ENCODE data around the gene IQCH.

The IQCH gene

DNA sequence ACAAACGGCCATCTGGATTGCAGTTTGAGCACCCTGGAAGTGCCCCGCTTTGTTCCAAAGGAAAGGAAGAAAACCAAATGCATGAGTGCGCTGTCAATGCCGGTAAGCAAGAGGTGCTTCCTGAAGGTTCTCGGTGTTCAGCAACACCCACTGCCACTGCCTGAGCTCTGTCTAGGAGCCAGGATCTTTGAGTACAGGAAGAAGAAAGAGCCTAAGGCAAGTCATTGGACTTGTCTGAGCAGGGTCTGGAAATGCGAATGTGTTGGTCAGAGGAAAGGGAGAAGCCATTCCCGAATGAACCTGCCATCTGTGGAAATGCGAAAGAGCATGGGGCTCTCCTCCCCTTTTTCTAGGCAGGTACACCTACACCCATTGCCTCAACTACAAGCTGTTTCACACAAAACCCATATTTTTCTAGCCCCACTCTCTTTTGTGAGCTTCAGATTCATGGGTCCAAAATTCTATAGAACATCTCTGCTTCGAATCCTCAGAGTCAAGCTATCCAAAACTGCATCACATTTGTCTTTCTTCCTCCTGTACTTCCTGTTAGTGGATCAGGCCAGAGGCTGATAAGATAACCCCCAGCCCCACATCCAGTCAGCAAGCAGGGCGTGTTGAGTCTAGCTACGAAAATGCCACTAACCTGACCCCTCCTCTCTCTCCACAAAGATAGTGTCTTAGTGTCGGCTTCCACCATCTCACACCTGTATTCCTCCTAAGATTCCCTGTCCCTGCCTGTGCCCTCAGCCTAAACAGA, 210.8 kb downstream of the IQCH start:
- Histone ChIP-seq H4K20me1 (ENCODE audit: insufficient read depth, low read length) (no peaks in the 10 kb centered on the region), H3F3A (ENCODE audit: insufficient read depth, low read length) (no peaks in the 10 kb centered on the region), H3K79me2 (ENCODE audit: insufficient read depth, low read length) (no peaks in the 10 kb centered on the region), H3K27me3 (ENCODE audit: insufficient read depth, low read length) (no peaks in the 10 kb centered on the region), H3K9me2 (ENCODE audit: low read depth, low read length) (no peaks in the 10 kb centered on the region), H3K4me2 (ENCODE audit: low read length) (no peak overlapping the region), H2AFZ (ENCODE audit: low read length) (no peak overlapping the region), H3K36me3 (ENCODE audit: insufficient read depth, low read length) (no peaks in the 10 kb centered on the region), H3K9me3 (ENCODE audit: low read length) (no peaks in the 10 kb centered on the region), H3K27ac (ENCODE audit: low read depth, low read length, poor library complexity, severe bottlenecking) (no peak overlapping the region), H3K4me3 (ENCODE audit: low read depth, low read length, poor library complexity, severe bottlenecking) (no peak overlapping the region), H3K4me1 (ENCODE audit: insufficient read depth, low read length, severe bottlenecking) (no peaks in the 10 kb centered on the region), H3K9ac (ENCODE audit: low read length) (no peak overlapping the region)
- TF ChIP-seq, protein P1, sequence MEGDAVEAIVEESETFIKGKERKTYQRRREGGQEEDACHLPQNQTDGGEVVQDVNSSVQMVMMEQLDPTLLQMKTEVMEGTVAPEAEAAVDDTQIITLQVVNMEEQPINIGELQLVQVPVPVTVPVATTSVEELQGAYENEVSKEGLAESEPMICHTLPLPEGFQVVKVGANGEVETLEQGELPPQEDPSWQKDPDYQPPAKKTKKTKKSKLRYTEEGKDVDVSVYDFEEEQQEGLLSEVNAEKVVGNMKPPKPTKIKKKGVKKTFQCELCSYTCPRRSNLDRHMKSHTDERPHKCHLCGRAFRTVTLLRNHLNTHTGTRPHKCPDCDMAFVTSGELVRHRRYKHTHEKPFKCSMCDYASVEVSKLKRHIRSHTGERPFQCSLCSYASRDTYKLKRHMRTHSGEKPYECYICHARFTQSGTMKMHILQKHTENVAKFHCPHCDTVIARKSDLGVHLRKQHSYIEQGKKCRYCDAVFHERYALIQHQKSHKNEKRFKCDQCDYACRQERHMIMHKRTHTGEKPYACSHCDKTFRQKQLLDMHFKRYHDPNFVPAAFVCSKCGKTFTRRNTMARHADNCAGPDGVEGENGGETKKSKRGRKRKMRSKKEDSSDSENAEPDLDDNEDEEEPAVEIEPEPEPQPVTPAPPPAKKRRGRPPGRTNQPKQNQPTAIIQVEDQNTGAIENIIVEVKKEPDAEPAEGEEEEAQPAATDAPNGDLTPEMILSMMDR (IDR thresholded peaks at IDR 0.05; ENCODE audit: low read length): no peak
- TF ChIP-seq EZH2 (IDR thresholded peaks at IDR 0.05; ENCODE audit: borderline replicate concordance, low read length): no peak

GRCh38 chr15:67468416-67468815, 213.8 kb downstream of the IQCH start:
- no peaks in the 10 kb centered on the region for H4K20me1 ChIP-seq (ENCODE audit: insufficient read depth, low read length)
- no peak overlapping the region for H3K27ac ChIP-seq (ENCODE audit: low read depth, low read length, poor library complexity, severe bottlenecking)
- H2AFZ ChIP-seq (ENCODE audit: low read length): no peak overlapping the region
- H3K4me1 ChIP-seq (ENCODE audit: insufficient read depth, low read length, severe bottlenecking): no peaks in the 10 kb centered on the region
- H3K79me2 ChIP-seq (ENCODE audit: insufficient read depth, low read length): no peaks in the 10 kb centered on the region
- no peaks in the 10 kb centered on the region for H3F3A ChIP-seq (ENCODE audit: insufficient read depth, low read length)
- no peak overlapping the region for H3K4me2 ChIP-seq (ENCODE audit: low read length)
- no peak overlapping the region for H3K4me3 ChIP-seq (ENCODE audit: low read depth, low read length, poor library complexity, severe bottlenecking)
- no peaks in the 10 kb centered on the region for H3K9me2 ChIP-seq (ENCODE audit: low read depth, low read length)
- no peak overlapping the region for H3K9ac ChIP-seq (ENCODE audit: low read length)
- H3K36me3 ChIP-seq (ENCODE audit: insufficient read depth, low read length): no peaks in the 10 kb centered on the region
- TF ChIP-seq, protein P1 (IDR thresholded peaks at IDR 0.05; ENCODE audit: low read length): no peak
- TF ChIP-seq EZH2 (IDR thresholded peaks at IDR 0.05; ENCODE audit: borderline replicate concordance, low read length): no peak
- H3K27me3 ChIP-seq (ENCODE audit: insufficient read depth, low read length): no peaks in the 10 kb centered on the region
- no peaks in the 10 kb centered on the region for H3K9me3 ChIP-seq (ENCODE audit: low read length)

DNA sequence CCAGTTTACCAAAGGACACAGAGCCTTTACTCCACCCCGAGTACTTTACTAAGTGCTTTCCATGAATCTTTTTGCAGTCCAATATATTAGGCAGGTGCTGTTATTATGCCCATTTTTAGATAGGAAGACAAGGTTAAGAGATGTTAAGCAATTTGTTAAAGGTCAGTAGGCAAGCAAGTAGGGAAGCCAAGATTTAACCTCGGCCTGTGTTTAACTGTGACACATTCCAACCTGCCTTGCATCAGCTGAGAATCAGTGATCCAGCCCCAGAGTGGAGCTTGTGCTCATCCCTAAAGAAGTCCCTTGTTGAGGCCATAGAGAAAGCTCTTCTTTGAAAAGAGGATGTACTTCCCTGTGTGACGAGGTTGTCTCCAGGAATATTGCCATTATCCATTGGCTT, 215.1 kb downstream of the IQCH start:
- Histone ChIP-seq H3K4me2 (ENCODE audit: low read length) (no peak overlapping the region), H3K4me1 (ENCODE audit: insufficient read depth, low read length, severe bottlenecking) (no peaks in the 10 kb centered on the region), H3K9ac (ENCODE audit: low read length) (no peak overlapping the region), H2AFZ (ENCODE audit: low read length) (no peak overlapping the region), H3K4me3 (ENCODE audit: low read depth, low read length, poor library complexity, severe bottlenecking) (no peak overlapping the region), H4K20me1 (ENCODE audit: insufficient read depth, low read length) (no peaks in the 10 kb centered on the region), H3K27ac (ENCODE audit: low read depth, low read length, poor library complexity, severe bottlenecking) (no peak overlapping the region), H3K9me2 (ENCODE audit: low read depth, low read length) (no peaks in the 10 kb centered on the region), H3F3A (ENCODE audit: insufficient read depth, low read length) (no peaks in the 10 kb centered on the region), H3K79me2 (ENCODE audit: insufficient read depth, low read length) (no peaks in the 10 kb centered on the region), H3K9me3 (ENCODE audit: low read length) (no peaks in the 10 kb centered on the region), H3K36me3 (ENCODE audit: insufficient read depth, low read length) (no peaks in the 10 kb centered on the region), H3K27me3 (ENCODE audit: insufficient read depth, low read length) (no peaks in the 10 kb centered on the region)
- no peak for TF ChIP-seq EZH2 (IDR thresholded peaks at IDR 0.05; ENCODE audit: borderline replicate concordance, low read length)
- TF ChIP-seq, protein P1 (IDR thresholded peaks at IDR 0.05; ENCODE audit: low read length): no peak
